Suprapubic skin (tissue), 4 donors: ENCODE data around the gene HCFC1. TPM values are rescaled to one million over a fixed set of nuclear protein-coding genes. Genes with fewer than 3 reads are reported as not detected.
"Not testable (repeated sequence)": the region's sequence is repeated elsewhere in the genome, so short reads cannot be mapped to it uniquely, and the experiment has no call there.

Experiments
- DNase-seq, 2 donors: peaks; one replicate each; pipeline ENCODE4 v3.0.0-alpha.2; 2019; ENCODE audit warnings: low spot score in 2 of 2
- H3K27ac ChIP-seq: fragments of 200-600 bp; sonication (generic); one replicate; pipeline ENCODE4 v1.5.1; 2019
- H3K27me3 ChIP-seq: fragments of 200-600 bp; sonication (generic); one replicate; pipeline ENCODE4 v1.5.1; 2019
- H3K36me3 ChIP-seq: fragments of 200-600 bp; sonication (generic); one replicate; pipeline ENCODE4 v1.5.1; 2019
- H3K4me1 ChIP-seq: fragments of 200-600 bp; sonication (generic); one replicate; pipeline ENCODE4 v1.5.1; 2019
- H3K4me3 ChIP-seq: fragments of 200-600 bp; sonication (generic); one replicate; pipeline ENCODE4 v1.5.1; 2019; ENCODE audit warnings: mild to moderate bottlenecking
- H3K9me3 ChIP-seq: fragments of 200-600 bp; sonication (generic); one replicate; pipeline ENCODE4 v1.5.1; 2019
- CTCF ChIP-seq, 2 donors: fragments of 200-600 bp in 1 of 2; fragments of 450-650 bp in 1 of 2; sonication (generic) in 1 of 2; IDR thresholded peaks; one replicate each; pipeline ENCODE4 v1.5.1; 2016 to 2019; ENCODE audit warnings: antibody characterized with exemption in 2 of 2, mild to moderate bottlenecking in 1 of 2, moderate library complexity in 1 of 2
- EP300 ChIP-seq: sonication (generic); formaldehyde crosslinking; IDR thresholded peaks from one replicate; pipeline ENCODE4 v1.6.1; 2017; ENCODE audit warnings: antibody characterized with exemption
- POLR2A ChIP-seq, 2 donors: fragments of 450-650 bp; IDR thresholded peaks; one replicate each; pipeline ENCODE4 v1.6.1; 2017; ENCODE audit warnings: antibody characterized with exemption in 2 of 2, mild to moderate bottlenecking in 2 of 2, moderate library complexity in 2 of 2
- POLR2AphosphoS5 ChIP-seq, 3 donors: sonication (generic); formaldehyde crosslinking; IDR thresholded peaks; one replicate each; pipeline ENCODE4 v1.6.1; 2017; ENCODE audit warnings: antibody characterized with exemption in 3 of 3
- WGBS: methylation state at CpG from one replicate; pipeline ENCODE4 v1.1.5; 2018; 5-methylcytosine and 5-hydroxymethylcytosine counted together
- total RNA-seq, 4 donors: library from RNA; depleted of rRNA; stranded (reverse); fragments of >200 nt; gene quantifications; one replicate each; pipeline ENCODE4 v1.1.0, GENCODE V29; 2016

HCFC1 gene
- total RNA-seq, 4 donors from 2014 or later, result 51.9 to 72.2 (median 55.3) TPM

GRCh38 chrX:153981771-153982533, 10.3 kb upstream of the HCFC1 start:
- peak in 1 of 2 donors; percentile 66 for DNase-seq
- Histone ChIP-seq H3K9me3 (no peaks in the 10 kb centered on the region), H3K27ac (peak overlapping the region; percentile 34), H3K27me3 (no peaks in the 10 kb centered on the region), H3K4me1 (peaks cover 18% of the 10 kb centered on the region), H3K36me3 (no peaks in the 10 kb centered on the region), H3K4me3 (no peak overlapping the region)
- TF ChIP-seq POLR2AphosphoS5 (IDR thresholded peaks at IDR 0.05) (no peak), CTCF (IDR thresholded peaks at IDR 0.05) (no peak)
- 83% methylated on average over 42 of the region's 52 CpGs for WGBS

- no peaks in the 10 kb centered on the region for H3K9me3 ChIP-seq
- H3K27me3 ChIP-seq, result no peaks in the 10 kb centered on the region
- no peak for DNase-seq
- 82% methylated on average over 7 of the region's 7 CpGs for WGBS
- H3K4me3 ChIP-seq, result no peak overlapping the region
- peaks cover 18% of the 10 kb centered on the region for H3K4me1 ChIP-seq
- TF ChIP-seq CTCF (IDR thresholded peaks at IDR 0.05), result no peak
- no peak for TF ChIP-seq EP300
- TF ChIP-seq POLR2AphosphoS5 (IDR thresholded peaks at IDR 0.05), result no peak
- no peak for TF ChIP-seq POLR2A (IDR thresholded peaks at IDR 0.05)
- H3K36me3 ChIP-seq, result no peaks in the 10 kb centered on the region
- peak overlapping the region; percentile 10 for H3K27ac ChIP-seq
These were observed 9.6 kb upstream of the HCFC1 start for GRCh38 chrX:153981231-153981630.

GRCh38 chrX:153980394-153980793, 8.8 kb upstream of the HCFC1 start:
- H3K4me1 ChIP-seq, result peaks cover 12% of the 10 kb centered on the region
- DNase-seq, H3K27me3 ChIP-seq, H3K27ac ChIP-seq, H3K36me3 ChIP-seq, H3K9me3 ChIP-seq, H3K4me3 ChIP-seq: not testable (repeated sequence)
- WGBS, result 61% methylated on average over 8 of the region's 10 CpGs

- H3K4me1 ChIP-seq, result peaks cover 16% of the 10 kb centered on the region
These were observed 3.2 kb upstream of the HCFC1 start for GRCh38 chrX:153974726-153975286.

GRCh38 chrX:153974003-153974725, 2.5 kb upstream of the HCFC1 start:
- 73% methylated on average over 13 of the region's 14 CpGs for WGBS
- peak overlapping the region; percentile 60 for H3K4me3 ChIP-seq

More at GRCh38 chrX:153974726-153975286, 3.2 kb upstream of the HCFC1 start:
- TF ChIP-seq POLR2AphosphoS5 (IDR thresholded peaks at IDR 0.05) (no peak), EP300 (no peak), POLR2A (IDR thresholded peaks at IDR 0.05) (no peak), CTCF (IDR thresholded peaks at IDR 0.05) (no peak)
- no peaks in the 10 kb centered on the region for H3K36me3 ChIP-seq
- WGBS, result 66% methylated on average over 3 of the region's 3 CpGs
- no peaks in the 10 kb centered on the region for H3K27me3 ChIP-seq
- DNase-seq, result no peak
- no peaks in the 10 kb centered on the region for H3K9me3 ChIP-seq
- no peak overlapping the region for H3K4me3 ChIP-seq
- peak overlapping the region; percentile 98 for H3K27ac ChIP-seq

More at GRCh38 chrX:153974003-153974725, 2.5 kb upstream of the HCFC1 start:
- Histone ChIP-seq H3K9me3 (no peaks in the 10 kb centered on the region), H3K36me3 (no peaks in the 10 kb centered on the region), H3K4me1 (peaks cover 22% of the 10 kb centered on the region), H3K27ac (peak overlapping the region; percentile 98), H3K27me3 (no peaks in the 10 kb centered on the region)
- TF ChIP-seq POLR2A (IDR thresholded peaks at IDR 0.05), result no peak
- no peak for TF ChIP-seq EP300
- TF ChIP-seq CTCF (IDR thresholded peaks at IDR 0.05), result no peak
- TF ChIP-seq POLR2AphosphoS5 (IDR thresholded peaks at IDR 0.05), result no peak
- DNase-seq, result peak in 1 of 2 donors; percentile 58
